B cell (primary cell): ENCODE results near the gene PER1. TPM values are rescaled to one million over a fixed set of nuclear protein-coding genes. Genes with fewer than 3 reads are reported as not detected.

Experiments
- ATAC-seq: fragments of 200-7000 bp; cut with Tn5 transposase; one replicate; pipeline ENCODE4 v1.10.0; 2021; ENCODE audit warnings: low read depth, mild to moderate bottlenecking, moderate number of reproducible peaks, moderate library complexity
- CTCF ChIA-PET: fragments of 350-600 bp; sonication (Branson Sonifier 250); formaldehyde crosslinking; loops from one replicate; lab custom pipeline; 2021; ENCODE audit warnings: antibody characterized with exemption, inconsistent platforms; lab: Charles Lee
- POLR2A ChIA-PET: fragments of 350-600 bp; sonication (Branson Sonifier 250); formaldehyde crosslinking; loops from one replicate; lab custom pipeline; 2021; ENCODE audit warnings: antibody characterized with exemption; lab: Charles Lee
- DNase-seq: peaks from one replicate; pipeline ENCODE4 v3.0.0; 2013
- H2AFZ ChIP-seq: 2 replicates; pipeline ENCODE4 v1.6.1; 2012; ENCODE audit warnings: mild to moderate bottlenecking, low read depth, low read length; ENCODE audit not compliant: insufficient read depth, poor library complexity, severe bottlenecking
- H3K27ac ChIP-seq, 2 donors: 1 replicate in 1 of 2; 2 replicates in 1 of 2; pipeline ENCODE4 v1.5.1; 2012 to 2013; ENCODE audit warnings: low read length in 2 of 2, mild to moderate bottlenecking in 2 of 2, moderate library complexity in 1 of 2
- H3K27me3 ChIP-seq, 4 experiments: fragments of 200-600 bp in 1 of 4; sonication (generic) in 1 of 4; replicated peaks in 1 of 4; 1 replicate in 2 of 4; 2 replicates in 2 of 4; pipeline versions ENCODE4 v1.6.1 to v1.7.0; 2013 to 2016; ENCODE audit warnings: low read length in 3 of 4, mild to moderate bottlenecking in 2 of 4, mixed read lengths in 1 of 4, moderate library complexity in 1 of 4; ENCODE audit not compliant: insufficient read depth in 4 of 4, control insufficient read depth in 3 of 4; ENCODE audit errors: control extremely low read depth in 1 of 4
- H3K36me3 ChIP-seq, 2 experiments: replicated peaks in 1 of 2; 1 replicate in 1 of 2; 2 replicates in 1 of 2; pipeline versions ENCODE4 v1.6.1 to v1.7.1; 2013; ENCODE audit warnings: low read length in 1 of 2; ENCODE audit not compliant: insufficient read depth in 2 of 2, control insufficient read depth in 1 of 2; ENCODE audit errors: control extremely low read depth in 1 of 2, extremely low read depth in 1 of 2
- H3K4me1 ChIP-seq, 2 donors: fragments of 200-600 bp in 1 of 2; sonication (generic) in 1 of 2; 1 replicate in 1 of 2; 2 replicates in 1 of 2; pipeline versions ENCODE4 v1.5.1 to v1.6.1; 2013 to 2017; ENCODE audit warnings: low read length in 2 of 2; ENCODE audit not compliant: control insufficient read depth in 2 of 2, insufficient read depth in 2 of 2
- H3K4me2 ChIP-seq: replicated peaks from 2 replicates; pipeline ENCODE3; 2012; ENCODE audit warnings: mild to moderate bottlenecking, low read depth, low read length; ENCODE audit not compliant: poor library complexity, severe bottlenecking
- H3K4me3 ChIP-seq, 5 experiments: fragments of 200-600 bp in 1 of 5; sonication (generic) in 1 of 5; 1 replicate in 3 of 5; 2 replicates in 2 of 5; pipeline versions ENCODE4 v1.5.1 to v1.7.0; 2011 to 2016; ENCODE audit warnings: low read length in 4 of 5, mild to moderate bottlenecking in 4 of 5, low read depth in 2 of 5, control low read depth in 1 of 5, moderate library complexity in 1 of 5; ENCODE audit not compliant: insufficient read depth in 1 of 5; ENCODE audit errors: control extremely low read depth in 1 of 5, extremely low read depth in 1 of 5
- H3K79me2 ChIP-seq: fragments of 200-600 bp; sonication (generic); one replicate; pipeline ENCODE4 v1.6.0; 2016; ENCODE audit warnings: low read length; ENCODE audit not compliant: control insufficient read depth, insufficient read depth
- H3K9ac ChIP-seq: fragments of 200-600 bp; sonication (generic); 2 replicates; pipeline ENCODE4 v1.6.1; 2017; ENCODE audit warnings: mild to moderate bottlenecking, low read length, moderate library complexity
- H3K9me3 ChIP-seq, 3 donors: one replicate each; pipeline versions ENCODE4 v1.6.1 to v1.7.1; 2013; ENCODE audit warnings: low read length in 2 of 3; ENCODE audit not compliant: control insufficient read depth in 2 of 3, insufficient read depth in 1 of 3; ENCODE audit errors: control extremely low read depth in 1 of 3
- H4K20me1 ChIP-seq: 2 replicates; pipeline ENCODE4 v1.6.0; 2012; ENCODE audit warnings: mild to moderate bottlenecking, low read length; ENCODE audit not compliant: insufficient read depth, control insufficient read depth, poor library complexity, severe bottlenecking
- H3K27ac Mint-ChIP-seq: one replicate; pipeline ENCODE4 v1.8.0; 2021; ENCODE audit warnings: mixed read lengths
- H3K27me3 Mint-ChIP-seq: one replicate; pipeline ENCODE4 v1.8.0; 2021; ENCODE audit warnings: mixed read lengths
- H3K4me1 Mint-ChIP-seq: one replicate; pipeline ENCODE4 v1.8.0; 2021; ENCODE audit warnings: mixed read lengths
- H3K4me3 Mint-ChIP-seq: one replicate; pipeline ENCODE4 v1.8.0; 2021; ENCODE audit warnings: mixed read lengths
- H3K9me3 Mint-ChIP-seq: one replicate; pipeline ENCODE4 v1.8.0; 2022; ENCODE audit warnings: mixed read lengths; ENCODE audit not compliant: insufficient read depth
- CTCF ChIP-seq: fragments of 200-600 bp; IDR thresholded peaks from one replicate; pipeline ENCODE4 v1.8.0; 2022; ENCODE audit warnings: antibody characterized with exemption, mild to moderate bottlenecking
- EZH2 ChIP-seq: IDR thresholded peaks from 2 replicates; pipeline ENCODE4 v1.6.1; 2012; ENCODE audit warnings: borderline replicate concordance, low read depth, mild to moderate bottlenecking, moderate library complexity, low read length; ENCODE audit not compliant: insufficient read depth, poor library complexity, severe bottlenecking
- WGBS: methylation state at CpG from one replicate; pipeline ENCODE4 v1.1.5; 2013; ENCODE audit warnings: missing lambda C conversion rate; ENCODE audit not compliant: insufficient coverage; 5-methylcytosine and 5-hydroxymethylcytosine counted together
- intact Hi-C: fragments of 100-400 bp; cut with micrococcal nuclease; formaldehyde crosslinking; loops from one replicate; pipeline ENCODE4 v1.10.0; 2022
- polyA plus RNA-seq: library from polyadenylated mRNA; depleted of rRNA; stranded (reverse); fragments of >200 nt; gene quantifications from 2 replicates; pipeline ENCODE4 v1.2.3, GENCODE V29; 2012
- total RNA-seq, 2 donors: library from RNA; stranded (reverse); fragments of 120-200 nt in 1 of 2; gene quantifications; 1 replicate in 1 of 2; 2 replicates in 1 of 2; pipeline versions ENCODE4 v1.2.3 to v1.2.4, GENCODE V29; 2013 to 2022

The PER1 gene
- total and polyA plus RNA-seq, 2 donors (not counting 1 experiment from before 2014, with no cell fraction given) = 120 to 176 TPM

- H3K79me2 ChIP-seq = no peaks in the 10 kb centered on the region
- no peak overlapping the region for H2AFZ ChIP-seq
- WGBS = 41% methylated on average over 5 of the region's 12 CpGs
- peaks cover 17% of the 10 kb centered on the region for H3K4me1 Mint-ChIP-seq
- H3K27ac Mint-ChIP-seq = no peak overlapping the region
- peak overlapping the region; percentile 92 for H3K4me2 ChIP-seq
- peaks cover 36 to 53% of the 10 kb centered on the region in 2 donors for H3K4me1 ChIP-seq
- H3K9ac ChIP-seq = peak overlapping the region; percentile 97
- H4K20me1 ChIP-seq = peaks cover 17% of the 10 kb centered on the region
- H3K27me3 Mint-ChIP-seq = no peaks in the 10 kb centered on the region
- POLR2A ChIA-PET = interaction anchor here (0.6 to 7.8 kb wide), 11 partner anchors 11 to 109 kb away, joined by 3 to 118 read pairs (median 13); partner anchors contain the start of genes CTC1, PFAS, RANGRF and SLC25A35
- H3K9me3 ChIP-seq = no peaks in the 10 kb centered on the region
- no peaks in the 10 kb centered on the region for H3K36me3 ChIP-seq
- TF ChIP-seq EZH2 (no peak), CTCF (no peak)
- no peak overlapping the region for H3K4me3 Mint-ChIP-seq
- no peaks in the 10 kb centered on the region for H3K27me3 ChIP-seq
- H3K9me3 Mint-ChIP-seq = no peaks in the 10 kb centered on the region
- CTCF ChIA-PET = interaction anchor here (0.8 to 7.6 kb wide), 14 partner anchors 8 to 113 kb away, joined by 3 to 86 read pairs (median 6); partner anchors contain the start of genes AURKB, CTC1, SLC25A35 and TMEM107
- H3K4me3 ChIP-seq = peak overlapping the region in 4 of 5 experiments; percentile 68 to 97 (median 82)
- DNase-seq = peak; percentile 57
- peak overlapping the region; percentile 70 to 89 for H3K27ac ChIP-seq
- intact Hi-C loops = no loop called here
- ATAC-seq = no peak
Observed at GRCh38 chr17:8188263-8188839, 36.1 kb upstream of the PER1 start.
